ENCODE measurements around the gene RAD51B. TPM values are rescaled to one million over a fixed set of nuclear protein-coding genes. Genes with fewer than 3 reads are reported as not detected.

Gene RAD51B
- total RNA-seq, 1 experiment from 2014 or later, result 16.7 TPM

- no peak overlapping the region for H3K27ac Mint-ChIP-seq
- Histone ChIP-seq H3K14ac (ENCODE audit: insufficient read depth, low read length) (no peak overlapping the region), H4K91ac (ENCODE audit: insufficient read length, low read depth, low read length) (no peak overlapping the region), H3K79me1 (ENCODE audit: insufficient read depth, low read depth, low read length, poor library complexity, severe bottlenecking) (no peaks in the 10 kb centered on the region), H4K8ac (replicated peaks; ENCODE audit: insufficient read length, low read depth, low read length) (no peak overlapping the region), H2BK120ac (ENCODE audit: low read depth, low read length, poor library complexity, severe bottlenecking) (no peak overlapping the region), H2BK12ac (ENCODE audit: insufficient read length, low read depth, low read length) (no peak overlapping the region), H3K23ac (ENCODE audit: insufficient read length, low read depth, low read length) (no peak overlapping the region), H3K9me3 (ENCODE audit: control insufficient read depth, low read depth, low read length) (no peaks in the 10 kb centered on the region), H3T11ph (ENCODE audit: low read length) (no peak overlapping the region), H2BK20ac (ENCODE audit: low read depth, low read length, poor library complexity, severe bottlenecking) (no peak overlapping the region), H2AFZ (ENCODE audit: low read length) (no peak overlapping the region), H3K9ac (ENCODE audit: extremely low read depth, insufficient read length, low read length) (no peak overlapping the region), H3K4ac (ENCODE audit: low read depth, low read length) (no peak overlapping the region), H3K79me2 (ENCODE audit: insufficient read depth, low read length) (no peaks in the 10 kb centered on the region), H3K56ac (ENCODE audit: insufficient read length, low read depth, low read length) (no peak overlapping the region), H3K4me1 (ENCODE audit: insufficient read depth, low read length) (no peaks in the 10 kb centered on the region), H2BK15ac (ENCODE audit: low read depth, low read length) (no peak overlapping the region), H2BK5ac (ENCODE audit: insufficient read length, low read length) (no peak overlapping the region), H3K18ac (ENCODE audit: insufficient read length, low read depth, low read length) (no peak overlapping the region), H4K5ac (ENCODE audit: insufficient read length, low read depth, low read length) (no peak overlapping the region), H3K4me2 (ENCODE audit: insufficient read depth, insufficient read length, low read length) (no peak overlapping the region), H3K27ac (ENCODE audit: insufficient read length, low read depth, low read length) (no peak overlapping the region), H4K20me1 (ENCODE audit: control insufficient read depth, insufficient read depth, insufficient read length) (no peaks in the 10 kb centered on the region), H3K27me3 (ENCODE audit: insufficient read depth, low read length) (no peaks in the 10 kb centered on the region), H2AK5ac (ENCODE audit: insufficient read length, low read length) (no peak overlapping the region), H3K23me2 (ENCODE audit: insufficient read length, low read depth, low read length, poor library complexity, severe bottlenecking) (no peaks in the 10 kb centered on the region)
- H3K4me3 Mint-ChIP-seq, result no peak overlapping the region
- no peak for DNase-seq
- H3K9me3 Mint-ChIP-seq, result peaks cover 5 to 9% of the 10 kb centered on the region in 2 experiments
- no CpG with 5 or more reads among the region's 5 CpGs for WGBS (ENCODE audit: extremely low coverage, insufficient read length, low lambda C conversion rate)
- H3K4me1 Mint-ChIP-seq, result peaks cover 8 to 12% of the 10 kb centered on the region in 2 experiments
- no peak for TF ChIP-seq CTCF (conservative IDR thresholded peaks at IDR 0.05)
- peaks cover 4 to 9% (median 5%) of the 10 kb centered on the region in 3 experiments; a peak in 6 of 7 replicates for H3K36me3 Mint-ChIP-seq (ENCODE audit: insufficient read depth in 1 of 3, low read depth in 3 of 3)
- no peaks in the 10 kb centered on the region; the same call in 1 of the 2 replicates for H3K27me3 Mint-ChIP-seq (ENCODE audit: low read depth)
Measured at GRCh38 chr14:68535404-68536017, 715.9 kb downstream of the RAD51B start.
